Gastrocnemius medialis (tissue), 4 donors: Measurements from ENCODE around the gene RUNX1. TPM values are rescaled to one million over a fixed set of nuclear protein-coding genes. Genes with fewer than 3 reads are reported as not detected.

Source experiments
- ATAC-seq, 2 donors: fragments of 150-250 bp; one replicate each; pipeline ENCODE4 v1.9.1; 2016
- DNase-seq, 2 donors: peaks; one replicate each; pipeline ENCODE4 v3.0.0-alpha.2; 2019
- H3K27ac ChIP-seq, 4 donors: fragments of 200-600 bp; sonication (generic); 1 replicate in 1 of 4; 2 replicates in 3 of 4; pipeline ENCODE4 v1.5.1; 2016 to 2018; ENCODE audit warnings: mild to moderate bottlenecking in 2 of 4, moderate library complexity in 1 of 4
- H3K27me3 ChIP-seq, 3 donors: fragments of 200-600 bp; sonication (generic) in 2 of 3; 1 replicate in 1 of 3; 2 replicates in 2 of 3; pipeline versions ENCODE4 v1.5.1 to v1.6.0; 2016 to 2019; ENCODE audit warnings: mild to moderate bottlenecking in 1 of 3, moderate library complexity in 1 of 3
- H3K36me3 ChIP-seq, 2 donors: fragments of 200-600 bp; sonication (generic) in 1 of 2; one replicate each; pipeline ENCODE4 v1.5.1; 2017 to 2018
- H3K4me1 ChIP-seq, 2 donors: fragments of 200-600 bp; sonication (generic) in 1 of 2; one replicate each; pipeline ENCODE4 v1.5.1; 2016 to 2017; ENCODE audit warnings: mild to moderate bottlenecking in 2 of 2
- H3K4me3 ChIP-seq, 4 donors: fragments of 200-600 bp; sonication (generic) in 3 of 4; 1 replicate in 1 of 4; 2 replicates in 3 of 4; pipeline ENCODE4 v1.5.1; 2016 to 2019; ENCODE audit warnings: mild to moderate bottlenecking in 2 of 4
- H3K9me3 ChIP-seq, 3 donors: fragments of 200-600 bp; sonication (generic) in 2 of 3; 1 replicate in 1 of 3; 2 replicates in 2 of 3; pipeline ENCODE4 v1.5.1; 2016 to 2019
- CTCF ChIP-seq, 5 experiments: fragments of 450-650 bp in 3 of 5; fragments of 200-600 bp in 2 of 5; sonication (generic) in 2 of 5; IDR thresholded peaks in 4 of 5; conservative IDR thresholded peaks in 1 of 5; 1 replicate in 4 of 5; 2 replicates in 1 of 5; pipeline ENCODE4 v1.5.1; 2016 to 2019; ENCODE audit warnings: antibody characterized with exemption in 5 of 5, mild to moderate bottlenecking in 3 of 5, moderate library complexity in 3 of 5
- POLR2A ChIP-seq, 2 donors: fragments of 450-650 bp; IDR thresholded peaks; one replicate each; pipeline ENCODE4 v1.6.1; 2017; ENCODE audit warnings: antibody characterized with exemption in 2 of 2, mild to moderate bottlenecking in 2 of 2, moderate library complexity in 2 of 2
- in situ Hi-C, 4 donors: fragments of 200-750 bp; cut with MboI; loops; one replicate each; pipeline versions ENCODE4 v1.15.0 to v1.8.0; 2017; ENCODE audit warnings: low sequenced_read_pairs in 4 of 4
- intact Hi-C: fragments of 100-400 bp; cut with DNase I; formaldehyde crosslinking; loops from one replicate; pipeline ENCODE4 v1.15.1; 2023; ENCODE audit warnings: low total_unique reads
- total RNA-seq, 4 donors: library from RNA; depleted of rRNA; stranded (reverse); fragments of >200 nt; gene quantifications; one replicate each; pipeline versions ENCODE4 v1.1.0 to v1.2.3, GENCODE V29; 2016

Gene RUNX1
- total RNA-seq, 4 donors from 2014 or later: 8.0 to 20.9 (median 10.6) TPM

- in situ Hi-C loops (loop anchor here in 1 of 4 donors (10.0 kb wide), 1 partner anchor 60 kb away; no protein-coding TSS in a partner anchor), intact Hi-C loops (no loop called here)
- ATAC-seq: no peak
- no peaks in the 10 kb centered on the region for H3K9me3 ChIP-seq
- DNase-seq: no peak
- H3K4me1 ChIP-seq: no peaks in the 10 kb centered on the region
- no peak overlapping the region for H3K27ac ChIP-seq
- no peak overlapping the region for H3K4me3 ChIP-seq
- TF ChIP-seq POLR2A (IDR thresholded peaks at IDR 0.05) (no peak), CTCF (IDR thresholded peaks at IDR 0.05 in 4 of 5, conservative IDR thresholded peaks at IDR 0.05 in 1 of 5) (no peak)
- H3K36me3 ChIP-seq: no peaks in the 10 kb centered on the region
- no peaks in the 10 kb centered on the region for H3K27me3 ChIP-seq
Measured at GRCh38 chr21:34974162-34974981, 74.7 kb downstream of the RUNX1 start.

GRCh38 chr21:34973685-34974084, 75.4 kb downstream of the RUNX1 start:
- Histone ChIP-seq H3K9me3 (no peaks in the 10 kb centered on the region), H3K36me3 (no peaks in the 10 kb centered on the region), H3K27ac (no peak overlapping the region), H3K4me1 (no peaks in the 10 kb centered on the region), H3K27me3 (no peaks in the 10 kb centered on the region), H3K4me3 (no peak overlapping the region)
- intact Hi-C loops (no loop called here), in situ Hi-C loops (loop anchor here in 1 of 4 donors (10.0 kb wide), 1 partner anchor 59 kb away; no protein-coding TSS in a partner anchor)
- TF ChIP-seq POLR2A (IDR thresholded peaks at IDR 0.05): no peak
- no peak for ATAC-seq
- no peak for DNase-seq

GRCh38 chr21:34971656-34972055, 77.4 kb downstream of the RUNX1 start:
- H3K4me3 ChIP-seq: no peak overlapping the region
- H3K27ac ChIP-seq: no peak overlapping the region
- ATAC-seq (no peak), DNase-seq (no peak)
- in situ Hi-C loops (loop anchor here in 1 of 4 donors (10.0 kb wide), 1 partner anchor 57 kb away; no protein-coding TSS in a partner anchor), intact Hi-C loops (no loop called here)
- no peaks in the 10 kb centered on the region for H3K4me1 ChIP-seq
- H3K27me3 ChIP-seq: no peaks in the 10 kb centered on the region
- H3K36me3 ChIP-seq: no peaks in the 10 kb centered on the region
- no peak for TF ChIP-seq POLR2A (IDR thresholded peaks at IDR 0.05)
- no peak for TF ChIP-seq CTCF (IDR thresholded peaks at IDR 0.05 in 4 of 5, conservative IDR thresholded peaks at IDR 0.05 in 1 of 5)
- H3K9me3 ChIP-seq: no peaks in the 10 kb centered on the region

- Histone ChIP-seq H3K4me3 (no peak overlapping the region), H3K9me3 (no peaks in the 10 kb centered on the region), H3K27me3 (no peaks in the 10 kb centered on the region), H3K36me3 (no peaks in the 10 kb centered on the region), H3K4me1 (no peaks in the 10 kb centered on the region), H3K27ac (no peak overlapping the region)
- ATAC-seq (no peak), DNase-seq (no peak)
- TF ChIP-seq CTCF (IDR thresholded peaks at IDR 0.05 in 4 of 5, conservative IDR thresholded peaks at IDR 0.05 in 1 of 5) (no peak), POLR2A (IDR thresholded peaks at IDR 0.05) (no peak)
- in situ Hi-C loops (loop anchor here in 1 of 4 donors (10.0 kb wide), 1 partner anchor 56 kb away; no protein-coding TSS in a partner anchor), intact Hi-C loops (no loop called here)
Measured at GRCh38 chr21:34970566-34970965, 78.5 kb downstream of the RUNX1 start.

GRCh38 chr21:34970167-34970500, 79.0 kb downstream of the RUNX1 start:
- in situ Hi-C loops (loop anchor here in 1 of 4 donors (10.0 kb wide), 1 partner anchor 55 kb away; no protein-coding TSS in a partner anchor), intact Hi-C loops (no loop called here)
- H3K4me3 ChIP-seq: no peak overlapping the region
- no peaks in the 10 kb centered on the region for H3K36me3 ChIP-seq
- no peaks in the 10 kb centered on the region for H3K27me3 ChIP-seq
- TF ChIP-seq POLR2A (IDR thresholded peaks at IDR 0.05): no peak
- no peak for TF ChIP-seq CTCF (IDR thresholded peaks at IDR 0.05 in 4 of 5, conservative IDR thresholded peaks at IDR 0.05 in 1 of 5)
- no peaks in the 10 kb centered on the region for H3K4me1 ChIP-seq
- ATAC-seq: no peak
- H3K9me3 ChIP-seq: no peaks in the 10 kb centered on the region
- H3K27ac ChIP-seq: no peak overlapping the region
- no peak for DNase-seq
